HepG2 (cell line): ENCODE measurements around the gene ODR4.

Experiments
- BHLHE40 ChIP-seq: IDR thresholded peaks from 2 replicates; pipeline ENCODE4 v1.6.1; 2011; ENCODE audit warnings: low read length, improper control_type of control experiment
- CERS6 ChIP-seq: sonication (generic); formaldehyde crosslinking; IDR thresholded peaks from 2 replicates; pipeline ENCODE4 v1.5.0; 2020; ENCODE audit warnings: missing genetic modification reagents
- POLR2AphosphoS5 ChIP-seq: IDR thresholded peaks from 2 replicates; pipeline ENCODE4 v1.6.1; 2012; ENCODE audit warnings: low read depth, low read length

- TF ChIP-seq POLR2AphosphoS5 (no peak), CERS6 (no peak), BHLHE40 (no peak)
These were observed 70.5 kb downstream of the ODR4 start for GRCh38 chr1:186446152-186446551.
